Activated naive CD8-positive, alpha-beta T cell (primary cell): ENCODE measurements around the gene PPP1R12A.
"Not testable (repeated sequence)": the region's sequence is repeated elsewhere in the genome, so short reads cannot be mapped to it uniquely, and the experiment has no call there.

Experiments
- H3K27ac Mint-ChIP-seq: one replicate; pipeline ENCODE4 v1.8.0; 2021; ENCODE audit warnings: mixed read lengths
- H3K27me3 Mint-ChIP-seq: one replicate; pipeline ENCODE4 v1.8.0; 2021; ENCODE audit warnings: mixed read lengths
- H3K36me3 Mint-ChIP-seq: one replicate; pipeline ENCODE4 v1.8.0; 2021; ENCODE audit warnings: mixed read lengths
- H3K4me1 Mint-ChIP-seq: one replicate; pipeline ENCODE4 v1.8.0; 2021; ENCODE audit warnings: low read depth, mixed read lengths
- H3K4me3 Mint-ChIP-seq: one replicate; pipeline ENCODE4 v1.8.0; 2021; ENCODE audit warnings: mild to moderate bottlenecking, mixed read lengths
- H3K9me3 Mint-ChIP-seq: one replicate; pipeline ENCODE4 v1.8.0; 2021; ENCODE audit warnings: low read depth, mixed read lengths

Gene PPP1R12A

DNA sequence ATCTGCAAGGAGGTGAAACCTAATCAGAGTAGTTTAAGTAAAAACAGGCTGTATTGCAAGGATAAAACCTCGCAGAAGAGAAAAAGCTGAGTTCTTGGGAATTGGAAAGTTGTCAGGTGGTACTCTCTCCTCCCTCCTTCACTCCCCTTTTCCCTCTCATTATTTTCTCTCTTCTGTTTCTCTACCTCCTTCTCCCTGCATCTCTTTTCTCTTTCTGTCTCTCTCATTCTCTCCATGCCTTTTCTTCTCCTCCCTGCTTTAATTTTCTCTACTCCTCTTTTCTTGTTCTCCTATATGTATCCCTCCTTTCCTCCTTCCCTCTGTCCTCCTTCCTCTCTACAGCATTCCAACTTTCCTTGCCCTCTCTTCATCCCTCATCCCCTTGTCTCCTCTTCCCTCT is 14.2 kb upstream of the PPP1R12A start:
- Mint-ChIP-seq H3K4me3 (no peak overlapping the region), H3K9me3 (peaks cover 7% of the 10 kb centered on the region), H3K27ac (no peak overlapping the region), H3K4me1 (peaks cover 1% of the 10 kb centered on the region), H3K36me3 (no peaks in the 10 kb centered on the region), H3K27me3 (peaks cover 1% of the 10 kb centered on the region)

DNA sequence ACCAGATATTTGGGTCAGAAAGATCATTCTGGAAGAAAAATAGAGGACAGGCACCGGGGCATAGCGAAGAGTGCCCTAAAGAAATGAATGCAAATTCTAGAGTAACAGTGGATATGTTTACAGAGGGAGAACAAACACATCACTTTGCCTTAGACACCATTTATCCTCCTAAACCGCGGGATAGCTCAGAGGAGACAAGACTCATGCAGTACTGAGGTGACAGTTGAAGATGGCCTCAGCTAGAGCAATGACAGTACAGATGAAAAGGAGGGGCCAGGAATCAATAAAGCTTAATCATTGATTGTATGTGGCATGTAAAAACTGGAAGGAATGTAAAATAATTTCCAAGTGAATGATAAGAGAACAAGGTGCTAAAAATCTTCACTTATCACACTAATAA is 10.5 kb upstream of the PPP1R12A start:
- Mint-ChIP-seq H3K9me3 (no peaks in the 10 kb centered on the region), H3K4me1 (no peaks in the 10 kb centered on the region), H3K4me3 (no peak overlapping the region), H3K27me3 (no peaks in the 10 kb centered on the region), H3K27ac (no peak overlapping the region), H3K36me3 (no peaks in the 10 kb centered on the region)

DNA sequence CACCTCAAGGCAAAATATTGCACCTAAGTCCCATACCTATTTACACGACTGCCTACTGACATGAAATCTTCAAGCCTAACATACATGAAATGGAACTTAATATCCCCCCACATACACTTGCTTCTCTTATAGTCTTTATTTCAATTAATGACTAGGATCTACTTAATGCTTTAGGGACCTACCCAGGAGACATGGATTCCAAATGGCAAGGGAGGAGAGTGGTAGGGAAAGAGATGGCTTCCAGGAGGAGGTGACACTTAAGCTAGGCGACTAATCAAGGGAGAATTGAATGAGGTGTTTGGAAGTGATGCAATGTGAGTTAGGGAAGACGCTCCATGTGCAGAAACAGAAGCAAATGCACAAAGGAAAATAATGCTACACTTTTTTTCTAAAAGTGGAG is 9.7 kb upstream of the PPP1R12A start:
- no peaks in the 10 kb centered on the region for H3K36me3 Mint-ChIP-seq
- no peaks in the 10 kb centered on the region for H3K4me1 Mint-ChIP-seq
- no peak overlapping the region for H3K4me3 Mint-ChIP-seq
- no peak overlapping the region for H3K27ac Mint-ChIP-seq
- H3K27me3 Mint-ChIP-seq = no peaks in the 10 kb centered on the region
- H3K9me3 Mint-ChIP-seq = no peaks in the 10 kb centered on the region

DNA sequence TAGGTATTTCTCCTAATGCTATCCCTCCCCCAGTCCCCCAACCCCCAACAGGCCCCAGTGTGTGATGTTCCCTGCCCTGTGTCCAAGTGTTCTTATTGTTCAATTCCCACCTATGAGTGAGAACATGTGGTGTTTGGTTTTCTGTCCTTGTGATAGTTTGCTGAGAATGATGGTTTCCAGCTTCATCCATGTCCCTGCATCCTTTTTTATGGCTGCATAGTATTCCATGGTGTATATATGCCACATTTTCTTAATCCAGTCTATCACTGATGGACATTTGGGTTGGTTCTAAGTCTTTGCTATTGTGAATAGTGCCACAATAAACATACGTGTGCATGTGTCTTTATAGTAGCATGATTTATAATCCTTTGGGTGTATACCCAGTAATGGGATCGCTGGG is 7.9 kb upstream of the PPP1R12A start:
- not testable (repeated sequence) for H3K27ac Mint-ChIP-seq, H3K4me3 Mint-ChIP-seq, H3K9me3 Mint-ChIP-seq, H3K36me3 Mint-ChIP-seq, H3K27me3 Mint-ChIP-seq, H3K4me1 Mint-ChIP-seq

DNA sequence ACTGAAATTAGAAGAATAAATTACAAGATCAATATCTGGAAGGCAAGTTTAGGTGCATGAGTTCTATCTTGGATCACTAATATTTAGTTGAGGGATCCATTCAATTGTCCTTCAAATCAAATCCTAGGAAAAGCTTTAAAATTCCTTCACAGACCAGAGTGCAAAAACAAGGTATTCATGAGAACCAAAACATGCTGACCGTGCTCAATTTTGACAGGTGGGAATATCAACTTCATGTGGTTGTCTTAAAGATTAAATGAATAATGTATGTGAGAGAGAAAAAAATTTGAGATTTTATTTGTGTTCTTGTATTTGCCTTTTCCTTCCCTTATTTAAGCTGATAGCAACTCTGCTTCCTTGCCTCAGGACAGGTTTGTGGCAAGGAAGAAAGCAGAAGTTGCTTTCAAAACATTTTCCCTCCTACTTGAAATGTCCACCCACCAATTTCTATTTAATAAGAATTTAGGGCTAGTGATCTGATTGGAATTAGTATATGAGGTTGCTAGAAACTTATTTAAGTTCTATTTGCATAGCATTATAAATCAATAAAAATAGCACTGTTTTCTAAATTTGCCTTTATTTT is 4.9 kb upstream of the PPP1R12A start:
- H3K36me3 Mint-ChIP-seq = no peaks in the 10 kb centered on the region
- no peak overlapping the region for H3K27ac Mint-ChIP-seq
- H3K4me1 Mint-ChIP-seq = peaks cover 10% of the 10 kb centered on the region
- no peaks in the 10 kb centered on the region for H3K9me3 Mint-ChIP-seq
- H3K27me3 Mint-ChIP-seq = no peaks in the 10 kb centered on the region
- no peak overlapping the region for H3K4me3 Mint-ChIP-seq

DNA sequence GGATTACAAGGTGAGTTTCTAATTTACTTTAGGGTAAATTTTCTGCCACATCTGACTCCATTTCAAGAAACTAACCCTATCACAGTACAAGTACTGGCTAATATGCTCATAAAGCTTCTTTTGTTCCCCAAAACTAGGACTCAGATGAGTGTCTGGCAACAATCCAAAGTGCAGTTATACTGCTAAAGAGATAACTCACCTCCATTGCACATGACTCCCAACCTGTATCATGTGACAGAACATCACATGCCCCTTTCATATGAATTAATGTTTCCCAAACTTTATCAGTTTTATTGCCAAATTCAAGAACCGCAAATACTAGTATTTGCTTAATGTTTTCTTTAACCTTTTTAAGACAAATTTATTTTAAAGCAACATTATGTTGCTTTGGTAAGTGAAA is 3.9 kb upstream of the PPP1R12A start:
- H3K36me3 Mint-ChIP-seq = no peaks in the 10 kb centered on the region
- H3K9me3 Mint-ChIP-seq = no peaks in the 10 kb centered on the region
- peaks cover 10% of the 10 kb centered on the region for H3K4me1 Mint-ChIP-seq
- H3K4me3 Mint-ChIP-seq = no peak overlapping the region
- no peak overlapping the region for H3K27ac Mint-ChIP-seq
- no peaks in the 10 kb centered on the region for H3K27me3 Mint-ChIP-seq

DNA sequence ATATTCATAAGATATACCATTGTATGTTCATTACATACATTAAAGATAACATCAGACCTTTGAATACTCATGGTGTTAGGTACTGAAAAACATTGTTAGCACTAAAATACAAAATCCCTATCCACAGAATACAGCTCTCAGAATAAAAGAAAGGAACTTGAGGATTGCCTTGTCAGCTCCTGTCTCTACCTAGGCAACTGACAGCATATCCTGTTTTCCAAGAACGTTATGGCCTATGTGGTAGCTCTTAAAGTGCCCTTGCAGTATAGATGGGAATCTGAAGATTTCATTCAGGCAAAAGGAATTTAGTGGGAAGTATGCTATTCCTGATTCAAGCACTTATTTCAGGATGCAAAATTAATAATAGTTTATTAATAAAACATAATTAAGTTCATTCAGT is 1.8 kb upstream of the PPP1R12A start:
- Mint-ChIP-seq H3K4me3 (no peak overlapping the region), H3K9me3 (no peaks in the 10 kb centered on the region), H3K27ac (no peak overlapping the region), H3K27me3 (no peaks in the 10 kb centered on the region), H3K4me1 (peaks cover 27% of the 10 kb centered on the region), H3K36me3 (no peaks in the 10 kb centered on the region)

DNA sequence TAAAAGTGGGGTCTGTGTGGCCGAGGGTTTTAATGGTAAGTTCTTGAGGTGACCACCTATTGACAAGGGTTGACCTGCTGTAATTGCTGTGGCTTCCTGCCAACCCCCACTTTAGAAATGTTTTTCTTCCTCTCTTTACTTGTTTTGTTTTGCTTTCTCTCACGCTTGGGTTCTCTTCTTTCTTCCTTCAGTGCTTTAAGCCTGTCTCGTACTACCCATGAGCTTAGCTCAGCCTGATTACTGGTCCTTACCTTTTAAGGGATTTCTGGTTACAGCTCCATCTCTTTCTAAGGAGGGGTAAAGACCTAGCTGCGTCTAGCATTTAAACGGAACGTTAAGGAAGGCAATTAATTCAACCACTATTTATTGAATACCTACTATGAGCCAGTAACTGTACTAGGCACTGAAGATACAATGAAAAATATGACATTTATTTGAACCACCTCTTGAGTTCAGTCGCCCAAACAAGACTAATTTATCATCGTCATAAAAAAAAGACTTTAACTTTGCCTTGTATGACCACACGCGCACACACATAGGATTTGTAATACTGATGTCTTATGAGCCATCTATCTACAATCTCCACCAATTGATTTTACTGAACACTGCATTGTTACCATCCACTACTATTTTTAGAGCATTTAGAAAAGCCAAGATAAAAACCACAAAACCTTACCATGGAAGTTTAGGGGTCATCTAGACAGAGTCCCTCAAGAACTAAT is 888 bp upstream of the PPP1R12A start:
- Mint-ChIP-seq H3K4me1 (peaks cover 32% of the 10 kb centered on the region), H3K4me3 (peak overlapping the region; percentile 94), H3K27me3 (no peaks in the 10 kb centered on the region), H3K27ac (peak overlapping the region; percentile 98), H3K36me3 (no peaks in the 10 kb centered on the region), H3K9me3 (no peaks in the 10 kb centered on the region)

DNA sequence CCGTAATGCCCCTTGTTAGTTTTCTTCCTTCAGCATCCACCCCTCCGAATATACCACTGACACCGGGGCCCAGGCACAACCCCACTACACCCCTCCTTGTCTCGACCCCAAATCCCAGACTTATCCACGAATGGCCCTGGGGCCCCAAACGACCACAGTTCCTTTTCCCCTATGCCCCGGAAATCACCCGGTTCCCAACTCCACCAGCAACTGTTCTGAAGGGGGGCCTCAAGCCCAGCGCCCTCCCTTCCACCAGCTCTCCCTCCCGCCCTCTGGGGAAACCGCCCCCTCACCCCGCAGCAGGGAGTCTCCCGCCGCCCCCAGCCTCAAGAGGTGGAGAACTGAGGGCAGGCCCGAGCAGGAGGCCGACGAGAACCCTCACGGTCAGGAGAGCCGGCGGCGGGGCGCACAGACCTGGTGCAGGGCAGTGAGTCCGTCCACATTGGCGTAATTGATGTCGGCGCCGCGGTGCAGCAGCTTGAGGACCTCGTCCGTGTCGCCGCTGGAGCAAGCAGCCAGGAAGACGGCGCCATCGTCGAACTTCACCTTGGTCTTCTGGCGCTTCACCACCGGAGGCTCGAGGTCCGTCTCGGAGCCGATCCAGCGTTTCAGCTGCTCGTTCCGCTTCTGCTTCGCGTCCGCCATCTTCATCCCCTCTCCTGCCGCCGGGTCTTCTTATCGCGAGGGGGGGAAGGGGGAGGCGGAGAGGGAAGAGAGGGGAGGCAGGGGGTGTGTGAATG is 446 bp downstream of the PPP1R12A start:
- Mint-ChIP-seq H3K27me3 (no peaks in the 10 kb centered on the region), H3K4me3 (peak overlapping the region; percentile 94), H3K4me1 (peaks cover 40% of the 10 kb centered on the region), H3K9me3 (no peaks in the 10 kb centered on the region), H3K36me3 (no peaks in the 10 kb centered on the region), H3K27ac (peak overlapping the region; percentile 98)

DNA sequence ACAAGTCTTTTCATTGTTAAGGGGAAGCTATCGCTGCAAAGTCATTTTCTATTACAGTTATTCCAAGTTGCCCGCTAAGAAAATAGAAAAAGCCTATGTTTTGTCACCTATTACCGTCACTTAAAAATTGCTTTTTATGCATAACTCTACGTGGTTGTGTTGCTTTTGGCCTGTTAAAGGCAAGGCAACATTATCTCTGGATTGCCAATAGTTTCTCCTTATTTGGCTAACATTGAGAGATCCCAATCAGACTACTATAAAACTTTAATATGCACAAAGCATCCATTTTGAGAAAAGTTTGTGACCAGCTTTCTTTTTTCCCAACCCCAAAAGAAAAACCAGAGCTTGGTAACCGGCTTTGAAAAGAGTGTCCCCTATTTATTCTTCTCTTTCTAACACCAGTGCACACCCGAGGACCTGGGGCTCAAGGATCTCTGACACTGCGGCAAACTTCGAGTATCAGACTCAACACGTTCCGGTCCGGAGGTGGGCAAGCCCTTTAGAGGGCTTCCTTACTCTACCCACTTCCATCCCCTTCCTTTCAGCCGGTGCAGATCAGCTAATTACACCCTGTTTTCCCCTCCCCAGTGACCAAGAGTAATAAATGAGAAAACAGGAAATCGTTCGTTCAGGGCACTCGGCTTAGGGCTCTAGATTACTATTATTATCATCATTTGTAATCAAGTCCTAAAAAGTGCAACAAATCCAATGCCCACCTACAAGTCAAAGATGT is 1.2 kb downstream of the PPP1R12A start:
- H3K9me3 Mint-ChIP-seq = no peaks in the 10 kb centered on the region
- H3K4me3 Mint-ChIP-seq = peak overlapping the region; percentile 94
- peaks cover 46% of the 10 kb centered on the region for H3K4me1 Mint-ChIP-seq
- H3K36me3 Mint-ChIP-seq = no peaks in the 10 kb centered on the region
- no peaks in the 10 kb centered on the region for H3K27me3 Mint-ChIP-seq
- H3K27ac Mint-ChIP-seq = peak overlapping the region; percentile 98

DNA sequence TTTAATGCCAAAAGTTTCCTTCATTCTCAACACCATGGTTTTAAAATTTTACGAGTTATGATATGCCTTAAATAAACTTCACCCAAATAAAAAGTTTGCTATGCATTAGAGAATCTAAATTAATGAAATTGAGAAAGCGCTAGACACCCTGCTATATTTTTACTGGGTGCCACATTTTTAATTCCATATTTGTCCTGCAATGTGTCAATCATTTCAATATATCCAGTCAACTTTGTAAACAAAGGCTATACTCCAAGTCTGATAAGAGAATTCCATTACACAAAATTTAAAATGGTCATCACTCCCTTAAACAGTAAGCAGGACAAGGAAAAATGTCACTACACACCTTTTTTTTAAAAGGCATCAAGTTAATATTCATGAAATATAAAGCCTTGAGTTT is 1.9 kb downstream of the PPP1R12A start:
- Mint-ChIP-seq H3K4me3 (peak overlapping the region; percentile 94), H3K4me1 (peaks cover 53% of the 10 kb centered on the region), H3K27me3 (no peaks in the 10 kb centered on the region), H3K9me3 (no peaks in the 10 kb centered on the region), H3K36me3 (no peaks in the 10 kb centered on the region), H3K27ac (no peak overlapping the region)

DNA sequence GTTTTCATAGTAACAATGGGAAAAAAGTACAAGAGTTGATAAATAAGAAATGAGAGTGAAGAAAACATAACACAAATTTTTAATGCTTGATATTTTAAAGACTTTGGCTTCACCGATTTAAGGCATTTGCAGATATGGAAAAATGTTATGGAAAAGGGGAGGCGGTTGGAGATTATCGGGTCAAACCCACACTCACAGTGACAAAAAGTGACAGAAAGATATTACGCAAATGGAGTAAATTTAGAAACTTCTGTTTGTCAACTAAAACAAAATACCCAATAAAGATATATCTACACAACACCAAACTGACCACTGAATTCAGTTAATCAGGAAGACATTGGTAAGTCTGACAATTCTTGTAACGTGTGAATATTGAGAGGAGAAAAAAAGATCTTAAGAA is 2.5 kb downstream of the PPP1R12A start:
- H3K9me3 Mint-ChIP-seq = no peaks in the 10 kb centered on the region
- no peaks in the 10 kb centered on the region for H3K36me3 Mint-ChIP-seq
- H3K4me1 Mint-ChIP-seq = peaks cover 59% of the 10 kb centered on the region
- peak overlapping the region; percentile 5 for H3K27ac Mint-ChIP-seq
- H3K27me3 Mint-ChIP-seq = no peaks in the 10 kb centered on the region
- H3K4me3 Mint-ChIP-seq = peak overlapping the region; percentile 94

DNA sequence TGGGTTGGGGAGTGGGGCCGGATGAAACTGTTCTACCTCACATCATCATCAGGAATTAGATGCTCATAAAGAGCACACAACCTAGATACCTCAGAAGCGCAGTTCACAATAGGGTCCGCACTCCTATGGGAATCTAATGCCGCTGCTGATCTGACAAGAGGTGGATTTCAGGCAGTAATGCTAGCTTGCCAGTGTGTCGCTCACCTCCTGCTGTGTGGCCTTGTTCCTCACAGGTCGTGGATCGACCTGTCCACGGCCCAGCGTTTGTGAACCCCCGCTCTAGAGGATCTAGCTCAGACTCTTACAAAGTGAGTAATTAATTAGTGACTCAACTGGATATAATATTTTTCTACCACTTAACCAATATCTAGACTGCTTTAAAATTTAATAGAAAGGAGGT is 5.8 kb downstream of the PPP1R12A start:
- Mint-ChIP-seq H3K36me3 (no peaks in the 10 kb centered on the region), H3K27me3 (no peaks in the 10 kb centered on the region), H3K4me1 (peaks cover 69% of the 10 kb centered on the region), H3K27ac (peak overlapping the region; percentile 46), H3K4me3 (no peak overlapping the region), H3K9me3 (no peaks in the 10 kb centered on the region)

DNA sequence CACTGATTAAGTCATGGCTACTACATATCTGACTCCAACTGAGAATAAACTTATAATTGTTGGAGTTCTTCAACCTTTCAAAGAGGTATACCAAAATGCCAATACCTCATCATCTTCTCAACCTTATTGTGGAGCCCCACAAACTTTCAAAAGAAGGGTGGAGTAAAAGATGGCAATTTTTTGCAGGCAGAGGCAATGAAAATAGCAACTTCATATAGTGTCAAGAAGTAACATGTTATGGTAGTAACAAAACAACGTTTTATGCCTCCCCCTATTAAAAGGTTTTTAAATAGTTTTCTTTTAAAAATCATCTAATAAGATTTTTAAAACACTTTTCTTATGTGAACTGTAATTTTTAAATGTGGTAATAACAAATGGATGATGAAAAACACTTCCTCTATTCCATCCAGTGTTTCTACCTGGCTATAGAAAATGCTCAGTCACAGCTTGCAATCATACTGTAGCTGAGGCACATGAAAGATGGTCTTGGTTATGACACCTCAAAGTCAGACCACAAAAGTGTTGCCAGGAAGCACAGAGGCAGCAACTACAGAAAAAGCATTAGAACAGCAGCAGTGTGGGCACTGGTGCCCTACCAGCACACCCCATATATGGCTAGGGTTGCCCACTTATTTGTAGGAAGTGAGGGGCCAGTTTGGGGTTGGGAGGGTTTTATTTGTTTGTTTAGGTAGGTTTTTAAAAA is 7.0 kb downstream of the PPP1R12A start:
- Mint-ChIP-seq H3K4me1 (peaks cover 63% of the 10 kb centered on the region), H3K4me3 (no peak overlapping the region), H3K27me3 (no peaks in the 10 kb centered on the region), H3K36me3 (no peaks in the 10 kb centered on the region), H3K9me3 (no peaks in the 10 kb centered on the region), H3K27ac (peak overlapping the region; percentile 82)
